ENCODE results near the gene SLC7A6.

SLC7A6 gene

GRCh38 chr16:68230176-68230571, 34.2 kb upstream of the SLC7A6 start:
- TF ChIP-seq, protein P1, sequence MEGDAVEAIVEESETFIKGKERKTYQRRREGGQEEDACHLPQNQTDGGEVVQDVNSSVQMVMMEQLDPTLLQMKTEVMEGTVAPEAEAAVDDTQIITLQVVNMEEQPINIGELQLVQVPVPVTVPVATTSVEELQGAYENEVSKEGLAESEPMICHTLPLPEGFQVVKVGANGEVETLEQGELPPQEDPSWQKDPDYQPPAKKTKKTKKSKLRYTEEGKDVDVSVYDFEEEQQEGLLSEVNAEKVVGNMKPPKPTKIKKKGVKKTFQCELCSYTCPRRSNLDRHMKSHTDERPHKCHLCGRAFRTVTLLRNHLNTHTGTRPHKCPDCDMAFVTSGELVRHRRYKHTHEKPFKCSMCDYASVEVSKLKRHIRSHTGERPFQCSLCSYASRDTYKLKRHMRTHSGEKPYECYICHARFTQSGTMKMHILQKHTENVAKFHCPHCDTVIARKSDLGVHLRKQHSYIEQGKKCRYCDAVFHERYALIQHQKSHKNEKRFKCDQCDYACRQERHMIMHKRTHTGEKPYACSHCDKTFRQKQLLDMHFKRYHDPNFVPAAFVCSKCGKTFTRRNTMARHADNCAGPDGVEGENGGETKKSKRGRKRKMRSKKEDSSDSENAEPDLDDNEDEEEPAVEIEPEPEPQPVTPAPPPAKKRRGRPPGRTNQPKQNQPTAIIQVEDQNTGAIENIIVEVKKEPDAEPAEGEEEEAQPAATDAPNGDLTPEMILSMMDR (IDR thresholded peaks at IDR 0.05; ENCODE audit: low read depth, low read length, missing control alignments) = no peak
- DNase-seq (ENCODE audit: extremely low read depth, low read depth) = no peak
- H3K4me3 ChIP-seq (replicated peaks; ENCODE audit: low read depth, low read length) = no peak overlapping the region

DNA sequence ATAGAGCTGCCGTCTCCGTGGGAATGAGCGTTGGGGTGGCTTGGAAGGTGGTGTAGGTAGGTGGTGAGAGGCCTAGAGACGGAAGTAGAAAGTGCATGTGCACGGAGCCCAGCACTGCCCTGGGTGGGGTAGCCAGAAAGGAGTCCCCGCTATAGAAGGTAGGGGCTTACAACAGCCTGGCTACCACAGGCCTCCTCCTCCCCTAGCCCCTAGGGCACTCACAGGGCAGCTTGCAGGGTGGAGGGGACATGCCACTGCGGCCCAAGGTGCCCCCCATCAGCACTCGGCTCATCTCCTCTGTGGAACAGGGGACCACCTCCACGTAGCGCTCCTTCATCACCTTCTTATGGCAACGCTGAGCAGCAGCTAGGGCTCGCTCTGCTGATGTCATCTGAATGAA, 33.4 kb upstream of the SLC7A6 start:
- H3K4me3 ChIP-seq (replicated peaks; ENCODE audit: low read depth, low read length) = no peak overlapping the region
- no peak for DNase-seq (ENCODE audit: extremely low read depth, low read depth)
- TF ChIP-seq, protein P1 (IDR thresholded peaks at IDR 0.05; ENCODE audit: low read depth, low read length, missing control alignments) = no peak

- no peak for DNase-seq (ENCODE audit: extremely low read depth, low read depth)
- TF ChIP-seq, protein P1 (IDR thresholded peaks at IDR 0.05; ENCODE audit: low read depth, low read length, missing control alignments) = no peak
- no peak overlapping the region for H3K4me3 ChIP-seq (replicated peaks; ENCODE audit: low read depth, low read length)
These were observed 32.8 kb upstream of the SLC7A6 start for GRCh38 chr16:68231384-68232136.

GRCh38 chr16:68232335-68232734, 32.0 kb upstream of the SLC7A6 start:
- no peak for DNase-seq (ENCODE audit: extremely low read depth, low read depth)
- no peak overlapping the region for H3K4me3 ChIP-seq (replicated peaks; ENCODE audit: low read depth, low read length)
- TF ChIP-seq, protein P1 (IDR thresholded peaks at IDR 0.05; ENCODE audit: low read depth, low read length, missing control alignments) = no peak

- DNase-seq (ENCODE audit: extremely low read depth, low read depth) = no peak
- H3K4me3 ChIP-seq (replicated peaks; ENCODE audit: low read depth, low read length) = no peak overlapping the region
- TF ChIP-seq, protein P1 (IDR thresholded peaks at IDR 0.05; ENCODE audit: low read depth, low read length, missing control alignments) = no peak
These were observed 31.1 kb upstream of the SLC7A6 start for GRCh38 chr16:68233085-68233834.

GRCh38 chr16:68233835-68234187, 30.5 kb upstream of the SLC7A6 start:
- no peak for DNase-seq (ENCODE audit: extremely low read depth, low read depth)
- no peak overlapping the region for H3K4me3 ChIP-seq (replicated peaks; ENCODE audit: low read depth, low read length)
- TF ChIP-seq, protein P1 (IDR thresholded peaks at IDR 0.05; ENCODE audit: low read depth, low read length, missing control alignments) = no peak
